ENCODE results near the gene KYAT1.

Gene KYAT1

GRCh38 chr9:128909859-128910258 is 28.1 kb upstream of the KYAT1 start:
- DNase-seq, result no peak

- no peak for DNase-seq
Observed at GRCh38 chr9:128908372-128908771, 26.6 kb upstream of the KYAT1 start.

- no peak for DNase-seq
Observed at GRCh38 chr9:128906741-128907140, 25.0 kb upstream of the KYAT1 start.

GRCh38 chr9:128905964-128906363 is 24.2 kb upstream of the KYAT1 start:
- no peak for DNase-seq

GRCh38 chr9:128903871-128904620 is 22.3 kb upstream of the KYAT1 start:
- DNase-seq, result no peak

GRCh38 chr9:128903079-128903461 is 21.3 kb upstream of the KYAT1 start:
- DNase-seq, result no peak

- DNase-seq, result peak in 2 of 51 donors; percentile 19 to 34
Observed at GRCh38 chr9:128902351-128903078, 20.8 kb upstream of the KYAT1 start.

- no peak for DNase-seq
Observed at GRCh38 chr9:128901822-128902221, 20.1 kb upstream of the KYAT1 start.

- DNase-seq, result no peak
Observed at GRCh38 chr9:128901379-128901778, 19.6 kb upstream of the KYAT1 start.

GRCh38 chr9:128899566-128900322 is 18.0 kb upstream of the KYAT1 start:
- no peak for DNase-seq

GRCh38 chr9:128898845-128899565 is 17.3 kb upstream of the KYAT1 start:
- peak in 24 of 51 donors; percentile 15 to 67 (median 34) for DNase-seq

GRCh38 chr9:128898382-128898781 is 16.6 kb upstream of the KYAT1 start:
- DNase-seq, result no peak

GRCh38 chr9:128895556-128895955 is 13.8 kb upstream of the KYAT1 start:
- peak in 2 of 51 donors; percentile 18 to 43 for DNase-seq

- DNase-seq, result no peak
Observed at GRCh38 chr9:128894764-128895163, 13.0 kb upstream of the KYAT1 start.

GRCh38 chr9:128893354-128893753 is 11.6 kb upstream of the KYAT1 start:
- peak in 1 of 51 donors; percentile 53 for DNase-seq

GRCh38 chr9:128892221-128892921 is 10.6 kb upstream of the KYAT1 start:
- peak; percentile 56 to 99 (median 89) for DNase-seq

- no peak for DNase-seq
Observed at GRCh38 chr9:128891321-128892220, 9.8 kb upstream of the KYAT1 start.

- DNase-seq, result peak in 1 of 51 donors; percentile 16
Observed at GRCh38 chr9:128887914-128888350, 6.2 kb upstream of the KYAT1 start.

- no peak for DNase-seq
Observed at GRCh38 chr9:128887049-128887448, 5.3 kb upstream of the KYAT1 start.
